HuH-7.5 (cell line): ENCODE results near the gene UBE2J1.

Experiments used
- DNase-seq: peaks from one replicate; pipeline ENCODE4 v3.0.0; 2011; ENCODE audit warnings: low spot score

UBE2J1 gene

GRCh38 chr6:89364586-89364985 is 12.1 kb upstream of the UBE2J1 start:
- no peak for DNase-seq

GRCh38 chr6:89361171-89361570 is 8.6 kb upstream of the UBE2J1 start:
- no peak for DNase-seq

- DNase-seq, result no peak
Observed at GRCh38 chr6:89360415-89360999, 8.0 kb upstream of the UBE2J1 start.

GRCh38 chr6:89359561-89359960 is 7.0 kb upstream of the UBE2J1 start:
- no peak for DNase-seq

GRCh38 chr6:89357390-89357789 is 4.9 kb upstream of the UBE2J1 start:
- DNase-seq, result no peak

GRCh38 chr6:89356642-89357170 is 4.2 kb upstream of the UBE2J1 start:
- DNase-seq, result no peak

GRCh38 chr6:89355511-89356194 is 3.1 kb upstream of the UBE2J1 start:
- DNase-seq, result no peak

GRCh38 chr6:89353702-89354392 is 1.3 kb upstream of the UBE2J1 start:
- no peak for DNase-seq

GRCh38 chr6:89353118-89353556 is 615 bp upstream of the UBE2J1 start:
- no peak for DNase-seq

GRCh38 chr6:89351671-89352277 is 748 bp downstream of the UBE2J1 start:
- DNase-seq, result no peak

- DNase-seq, result no peak
Observed at GRCh38 chr6:89350281-89350966, 2.1 kb downstream of the UBE2J1 start.

- DNase-seq, result no peak
Observed at GRCh38 chr6:89348372-89348771, 4.2 kb downstream of the UBE2J1 start.

- no peak for DNase-seq
Observed at GRCh38 chr6:89347825-89348224, 4.7 kb downstream of the UBE2J1 start.

- DNase-seq, result no peak
Observed at GRCh38 chr6:89346433-89346832, 6.1 kb downstream of the UBE2J1 start.

GRCh38 chr6:89339565-89339964 is 13.0 kb downstream of the UBE2J1 start:
- DNase-seq, result no peak

GRCh38 chr6:89335164-89335563 is 17.4 kb downstream of the UBE2J1 start:
- DNase-seq, result no peak

- DNase-seq, result no peak
Observed at GRCh38 chr6:89330910-89331309, 21.6 kb downstream of the UBE2J1 start.

GRCh38 chr6:89328976-89329375 is 23.5 kb downstream of the UBE2J1 start:
- DNase-seq, result no peak

- DNase-seq, result no peak
Observed at GRCh38 chr6:89324304-89324703, 28.2 kb downstream of the UBE2J1 start.

- no peak for DNase-seq
Observed at GRCh38 chr6:89323511-89323971, 29.0 kb downstream of the UBE2J1 start.

GRCh38 chr6:89321131-89321970 is 31.2 kb downstream of the UBE2J1 start:
- no peak for DNase-seq
